NB4 (cell line): ENCODE results near the gene CBX3.

Experiments
- CTCF ChIP-seq: IDR thresholded peaks from one replicate; pipeline ENCODE4 v1.5.1; 2012; ENCODE audit warnings: low read depth, low read length
- POLR2A ChIP-seq: IDR thresholded peaks from 2 replicates; pipeline ENCODE4 v1.6.1; 2011; ENCODE audit warnings: mild to moderate bottlenecking; ENCODE audit not compliant: insufficient read length; ENCODE audit errors: extremely low read depth

- TF ChIP-seq POLR2A (no peak), CTCF (no peak)
These were observed 34.1 kb upstream of the CBX3 start for GRCh38 chr7:26167303-26167934.
